CD4-positive, alpha-beta T cell treated with Interferon alpha-2 for 1 hour (primary cell): Measurements from ENCODE around the gene BNC1.
"Not testable (repeated sequence)": the region's sequence is repeated elsewhere in the genome, so short reads cannot be mapped to it uniquely, and the experiment has no call there.

Experiments
- DNase-seq, 2 donors: peaks; one replicate each; pipeline ENCODE4 v3.0.0-alpha.2; 2020 to 2022

BNC1 gene

DNA sequence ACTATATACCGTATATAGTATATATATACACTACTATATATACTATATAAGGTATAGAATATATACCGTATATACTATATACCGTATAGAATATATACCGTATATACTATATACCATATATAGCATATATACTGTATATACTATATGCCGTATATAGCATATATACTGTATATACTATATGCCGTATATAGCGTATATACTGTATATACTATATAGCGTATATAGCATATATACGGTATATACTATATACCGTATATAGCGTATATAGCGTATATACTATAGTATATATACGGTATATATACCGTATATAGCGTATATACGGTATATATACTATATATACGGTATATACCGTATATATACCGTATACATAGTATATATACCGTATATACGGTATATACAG lies 54.2 kb downstream of the BNC1 start:
- DNase-seq, result no peak

- no peak for DNase-seq
Observed at GRCh38 chr15:83225449-83225848, 59.0 kb downstream of the BNC1 start.

DNA sequence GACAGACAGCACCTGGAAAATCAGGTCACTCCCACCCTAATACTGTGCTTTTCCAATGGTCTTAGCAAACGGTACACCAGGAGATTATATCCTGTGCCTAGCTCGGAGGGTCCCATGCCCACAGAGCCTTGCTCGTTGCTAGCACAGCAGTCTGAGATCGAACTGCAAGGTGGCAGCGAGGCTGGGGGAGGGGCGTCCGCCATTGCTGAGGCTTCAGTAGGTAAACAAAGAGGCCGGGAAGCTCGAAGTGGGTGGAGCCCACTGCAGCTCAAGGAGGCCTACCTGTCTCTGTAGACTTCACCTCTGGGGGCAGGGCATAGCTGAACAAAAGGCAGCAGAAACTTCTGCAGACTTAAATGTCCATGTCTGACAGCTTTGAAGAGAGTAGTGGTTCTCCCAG lies 62.7 kb downstream of the BNC1 start:
- DNase-seq, result not testable (repeated sequence)

DNA sequence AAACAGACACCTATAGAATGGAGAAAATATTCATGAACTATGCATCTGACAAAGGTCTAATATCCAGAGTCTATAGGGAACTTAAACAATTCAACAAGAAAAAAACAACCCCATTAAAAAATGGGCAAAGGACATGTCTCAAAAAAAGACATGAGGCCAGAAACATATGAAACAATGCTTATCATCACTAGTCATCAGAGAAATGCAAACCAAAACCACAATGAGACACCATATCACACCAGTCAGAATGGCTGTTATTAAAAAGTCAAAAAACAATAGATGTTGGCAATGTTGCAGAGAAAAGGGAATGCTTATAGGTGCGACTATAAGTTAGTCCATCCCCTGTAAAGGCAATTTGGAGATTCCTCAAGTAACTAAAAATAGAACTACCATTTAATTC lies 65.4 kb downstream of the BNC1 start:
- DNase-seq, result no peak

GRCh38 chr15:83215306-83215705 lies 69.2 kb downstream of the BNC1 start:
- no peak for DNase-seq

GRCh38 chr15:83210619-83211018 lies 73.8 kb downstream of the BNC1 start:
- no peak for DNase-seq

DNA sequence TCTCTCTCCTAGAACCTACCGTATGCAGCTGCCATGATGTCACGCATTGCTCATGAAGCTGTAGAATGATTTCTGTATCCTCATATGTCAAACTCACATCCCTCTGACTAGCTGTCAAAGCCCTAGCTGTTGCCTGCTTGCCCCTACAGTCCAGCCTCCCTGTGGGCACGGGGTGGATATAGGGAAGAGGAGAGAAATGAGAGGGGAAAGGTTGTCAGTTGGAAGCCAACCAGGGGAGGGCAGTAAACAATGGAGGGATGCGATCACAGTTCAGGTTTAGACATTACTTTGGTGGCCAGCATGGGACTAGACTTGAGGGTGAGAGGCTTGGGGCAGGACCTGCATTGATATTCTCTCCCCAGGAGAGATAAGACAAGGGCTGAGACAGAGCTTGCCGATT lies 75.1 kb downstream of the BNC1 start:
- no peak for DNase-seq

- no peak for DNase-seq
Observed at GRCh38 chr15:83208367-83208661, 76.2 kb downstream of the BNC1 start.

- peak in 1 of 2 donors; percentile 25 for DNase-seq
Observed at GRCh38 chr15:83207660-83208366, 76.7 kb downstream of the BNC1 start, which contains the start of gene HDGFL3. TSS of gene HDGFL3 (minus strand) at chr15:83207823. CDS start at chr15:83207414, 409 bp downstream.

- DNase-seq, result peak in 1 of 2 donors; percentile 10
Observed at GRCh38 chr15:83207009-83207659, 77.3 kb downstream of the BNC1 start.

DNA sequence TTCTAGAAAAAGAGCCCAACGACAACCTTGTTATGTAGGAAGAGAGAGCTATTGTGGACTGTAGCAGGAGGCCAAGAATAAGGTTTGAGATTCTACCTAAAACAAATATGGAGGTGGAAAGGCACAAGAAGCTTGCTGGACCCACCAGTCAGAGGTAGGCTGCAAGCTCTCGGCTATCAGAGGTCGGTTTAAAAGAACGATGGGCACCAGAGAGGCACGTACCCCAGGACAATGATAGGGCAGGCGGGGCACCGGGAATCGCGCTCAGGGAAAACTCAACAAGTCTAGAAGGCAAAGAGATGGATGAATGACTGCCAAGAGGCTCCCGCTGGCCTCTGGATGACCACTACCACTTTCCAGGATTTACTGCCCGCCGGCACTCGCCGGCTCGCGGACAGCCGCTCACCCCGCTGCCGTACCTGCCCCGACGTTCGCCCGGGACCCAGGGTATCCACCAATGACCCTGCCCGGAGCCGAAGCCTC lies 77.9 kb downstream of the BNC1 start:
- no peak for DNase-seq
